Measurements from ENCODE around the gene KISS1R.
A peak's percentile ranks its signal among the peaks of the same experiment; 100 is the strongest.
"Not testable (repeated sequence)": the region's sequence is repeated elsewhere in the genome, so short reads cannot be mapped to it uniquely, and the experiment has no call there.

KISS1R gene

DNA sequence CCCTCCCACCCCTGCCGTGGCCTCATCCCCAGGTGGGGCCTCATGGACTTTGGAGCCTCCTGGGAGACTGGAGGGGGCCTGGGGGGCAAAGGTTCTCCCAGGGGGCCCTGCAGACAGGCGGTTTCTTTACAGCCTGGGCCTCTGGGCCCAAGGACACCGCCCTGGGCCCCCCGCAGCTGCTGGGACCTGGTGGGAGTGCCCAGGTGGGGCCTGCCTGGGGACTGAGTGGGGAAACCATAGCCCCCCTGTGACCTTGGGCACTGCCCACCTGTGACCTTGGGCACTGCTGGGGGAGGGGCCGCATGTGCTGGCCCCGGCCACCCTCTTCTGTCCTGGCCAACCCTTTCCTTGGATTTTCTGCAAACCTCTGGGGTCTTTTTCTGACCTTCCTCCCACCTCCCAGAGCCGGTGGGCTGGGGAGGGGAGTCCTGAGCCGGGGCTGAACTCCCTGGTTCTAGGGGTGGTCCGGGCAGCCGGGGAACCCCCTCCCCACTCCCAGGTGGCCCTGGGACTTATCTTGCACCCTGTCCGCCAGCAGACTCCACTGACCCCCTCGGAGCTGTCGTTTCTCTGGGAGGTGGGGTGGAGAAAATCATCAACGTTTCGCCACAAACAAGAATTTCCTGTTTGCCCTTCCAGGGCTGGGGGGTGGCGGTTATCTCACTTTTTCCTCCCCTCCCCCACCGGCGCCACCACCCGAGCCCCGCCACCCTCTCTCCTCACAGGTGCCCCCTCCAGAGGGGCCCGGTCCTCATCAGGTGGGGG is 35.7 kb downstream of the KISS1R start:
- H3K27me3 ChIP-seq (ENCODE audit: control insufficient read depth, insufficient read depth, low read length): no peaks in the 10 kb centered on the region
- peak overlapping the region; percentile 41 for H3K4me3 ChIP-seq (ENCODE audit: low read length)
- no peak overlapping the region for H3K9ac ChIP-seq (ENCODE audit: low read length)
- H3K36me3 ChIP-seq (ENCODE audit: control insufficient read depth, insufficient read depth, low read length): no peaks in the 10 kb centered on the region
- no peaks in the 10 kb centered on the region for H3K4me1 ChIP-seq (ENCODE audit: control insufficient read depth, insufficient read depth, low read length)
- H3K27ac ChIP-seq (ENCODE audit: low read depth, low read length): no peak overlapping the region

DNA sequence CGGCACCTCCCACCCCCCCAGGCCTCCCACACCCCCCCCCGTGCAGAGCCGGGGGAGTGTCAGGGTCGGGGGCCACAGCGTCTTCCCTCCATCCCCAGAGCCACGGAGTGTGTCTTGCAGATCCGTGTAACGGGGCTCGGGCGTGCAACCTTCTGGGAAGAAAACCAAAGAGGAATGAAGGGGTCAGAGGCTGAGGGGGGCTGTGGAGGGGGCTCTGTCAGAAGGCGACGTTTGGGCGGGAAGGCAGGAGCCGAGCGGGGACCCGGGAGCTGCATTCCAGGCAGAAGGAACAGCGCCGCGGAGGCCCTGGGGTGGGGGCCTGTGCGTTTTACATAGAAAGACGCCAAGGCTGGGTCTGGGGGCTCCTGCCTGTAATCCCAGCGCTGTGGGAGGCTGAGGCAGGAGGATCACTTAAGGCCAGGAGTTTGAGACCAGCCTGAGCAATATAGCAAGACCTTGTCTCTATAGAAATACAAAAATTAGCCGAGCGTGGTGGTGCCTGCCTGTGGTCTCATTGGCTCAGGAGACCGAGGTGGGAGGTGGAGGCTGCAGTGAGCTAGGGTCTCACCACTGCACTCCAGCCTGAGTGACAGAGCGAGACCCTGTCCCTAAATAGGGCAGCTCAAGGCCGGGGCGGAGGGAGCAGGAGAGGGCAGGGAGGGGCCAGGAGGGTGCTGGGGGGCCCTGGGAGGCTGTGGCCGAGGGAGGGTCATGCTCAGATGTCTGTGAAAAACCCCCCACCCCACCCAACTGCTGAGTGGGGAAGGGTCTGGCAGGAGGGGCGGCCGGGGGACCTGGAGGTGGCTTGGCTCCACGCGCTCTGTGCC is 36.5 kb downstream of the KISS1R start:
- no peak overlapping the region for H3K27ac ChIP-seq (ENCODE audit: low read depth, low read length)
- no peak overlapping the region for H3K4me3 ChIP-seq (ENCODE audit: low read length)
- no peaks in the 10 kb centered on the region for H3K4me1 ChIP-seq (ENCODE audit: control insufficient read depth, insufficient read depth, low read length)
- no peaks in the 10 kb centered on the region for H3K27me3 ChIP-seq (ENCODE audit: control insufficient read depth, insufficient read depth, low read length)
- H3K36me3 ChIP-seq (ENCODE audit: control insufficient read depth, insufficient read depth, low read length): no peaks in the 10 kb centered on the region
- no peak overlapping the region for H3K9ac ChIP-seq (ENCODE audit: low read length)

GRCh38 chr19:954272-954671 is 37.1 kb downstream of the KISS1R start:
- Histone ChIP-seq H3K4me3 (ENCODE audit: low read length) (no peak overlapping the region), H3K27me3 (ENCODE audit: control insufficient read depth, insufficient read depth, low read length) (no peaks in the 10 kb centered on the region), H3K36me3 (ENCODE audit: control insufficient read depth, insufficient read depth, low read length) (no peaks in the 10 kb centered on the region), H3K9ac (ENCODE audit: low read length) (no peak overlapping the region), H3K27ac (ENCODE audit: low read depth, low read length) (no peak overlapping the region), H3K4me1 (ENCODE audit: control insufficient read depth, insufficient read depth, low read length) (no peaks in the 10 kb centered on the region)

GRCh38 chr19:954672-955494 is 37.8 kb downstream of the KISS1R start:
- no peak overlapping the region for H3K27ac ChIP-seq (ENCODE audit: low read depth, low read length)
- H3K27me3 ChIP-seq (ENCODE audit: control insufficient read depth, insufficient read depth, low read length): no peaks in the 10 kb centered on the region
- H3K9ac ChIP-seq (ENCODE audit: low read length): no peak overlapping the region
- H3K36me3 ChIP-seq (ENCODE audit: control insufficient read depth, insufficient read depth, low read length): no peaks in the 10 kb centered on the region
- H3K4me3 ChIP-seq (ENCODE audit: low read length): no peak overlapping the region
- no peaks in the 10 kb centered on the region for H3K4me1 ChIP-seq (ENCODE audit: control insufficient read depth, insufficient read depth, low read length)

GRCh38 chr19:955803-956765 is 39.0 kb downstream of the KISS1R start:
- H3K36me3 ChIP-seq (ENCODE audit: control insufficient read depth, insufficient read depth, low read length): no peaks in the 10 kb centered on the region
- no peak overlapping the region for H3K27ac ChIP-seq (ENCODE audit: low read depth, low read length)
- H3K4me1 ChIP-seq (ENCODE audit: control insufficient read depth, insufficient read depth, low read length): no peaks in the 10 kb centered on the region
- no peak overlapping the region for H3K4me3 ChIP-seq (ENCODE audit: low read length)
- no peaks in the 10 kb centered on the region for H3K27me3 ChIP-seq (ENCODE audit: control insufficient read depth, insufficient read depth, low read length)
- no peak overlapping the region for H3K9ac ChIP-seq (ENCODE audit: low read length)

GRCh38 chr19:956766-957440 is 39.8 kb downstream of the KISS1R start:
- H3K4me1 ChIP-seq (ENCODE audit: control insufficient read depth, insufficient read depth, low read length): no peaks in the 10 kb centered on the region
- no peak overlapping the region for H3K9ac ChIP-seq (ENCODE audit: low read length)
- H3K27me3 ChIP-seq (ENCODE audit: control insufficient read depth, insufficient read depth, low read length): no peaks in the 10 kb centered on the region

GRCh38 chr19:957578-957977 is 40.4 kb downstream of the KISS1R start:
- not testable (repeated sequence) for H3K9ac ChIP-seq (ENCODE audit: low read length); H3K36me3 ChIP-seq (ENCODE audit: control insufficient read depth, insufficient read depth, low read length); H3K27me3 ChIP-seq (ENCODE audit: control insufficient read depth, insufficient read depth, low read length); H3K4me1 ChIP-seq (ENCODE audit: control insufficient read depth, insufficient read depth, low read length); H3K4me3 ChIP-seq (ENCODE audit: low read length); H3K27ac ChIP-seq (ENCODE audit: low read depth, low read length)

More at GRCh38 chr19:956766-957440, 39.8 kb downstream of the KISS1R start:
- Histone ChIP-seq H3K27ac (ENCODE audit: low read depth, low read length) (no peak overlapping the region), H3K4me3 (ENCODE audit: low read length) (no peak overlapping the region), H3K36me3 (ENCODE audit: control insufficient read depth, insufficient read depth, low read length) (no peaks in the 10 kb centered on the region)

DNA sequence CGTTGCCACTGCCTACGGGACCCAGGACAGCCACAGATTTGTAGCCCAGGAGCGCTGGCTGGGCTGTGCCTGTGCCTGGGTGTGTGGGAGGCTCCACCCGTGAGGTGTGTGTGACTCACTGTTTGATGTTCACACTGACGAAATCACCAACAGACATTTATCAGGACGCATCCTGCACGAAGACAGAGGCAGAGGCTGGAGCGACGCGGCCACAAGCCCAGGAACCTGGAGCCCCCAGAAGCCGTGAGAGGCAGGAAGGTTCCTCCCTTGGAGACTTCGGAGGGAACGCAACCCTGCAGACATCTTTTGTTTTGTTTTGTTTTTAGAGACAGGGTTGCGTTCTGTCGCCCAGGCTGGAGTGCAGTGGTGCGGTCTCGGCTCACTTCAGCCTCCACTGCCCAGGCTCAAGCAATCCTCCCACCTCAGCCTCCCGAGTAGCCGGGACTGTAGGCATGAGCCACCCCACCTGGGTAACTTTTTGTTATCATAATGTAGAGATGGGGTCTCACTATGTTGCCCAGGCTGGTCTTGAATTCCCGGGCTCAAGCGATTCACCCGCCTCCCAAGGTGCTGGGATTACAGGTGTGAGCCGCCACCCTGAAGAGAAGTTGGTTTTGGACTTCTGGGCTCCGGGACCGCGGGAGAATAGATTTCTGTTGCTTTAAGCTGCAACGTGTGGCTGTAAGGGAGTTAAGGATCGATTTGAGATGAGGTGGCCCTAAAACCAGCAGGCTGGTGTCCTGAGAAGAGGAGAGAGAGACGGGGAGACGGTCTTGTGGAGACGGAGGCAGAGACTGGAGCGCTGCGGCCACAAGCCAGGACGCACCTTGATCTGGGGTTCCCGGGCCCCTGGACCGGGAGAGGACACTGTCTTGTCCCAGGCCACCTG is 42.1 kb downstream of the KISS1R start:
- no peak overlapping the region for H3K27ac ChIP-seq (ENCODE audit: low read depth, low read length)
- no peaks in the 10 kb centered on the region for H3K27me3 ChIP-seq (ENCODE audit: control insufficient read depth, insufficient read depth, low read length)
- no peak overlapping the region for H3K4me3 ChIP-seq (ENCODE audit: low read length)
- no peaks in the 10 kb centered on the region for H3K36me3 ChIP-seq (ENCODE audit: control insufficient read depth, insufficient read depth, low read length)
- no peak overlapping the region for H3K9ac ChIP-seq (ENCODE audit: low read length)
- H3K4me1 ChIP-seq (ENCODE audit: control insufficient read depth, insufficient read depth, low read length): no peaks in the 10 kb centered on the region

DNA sequence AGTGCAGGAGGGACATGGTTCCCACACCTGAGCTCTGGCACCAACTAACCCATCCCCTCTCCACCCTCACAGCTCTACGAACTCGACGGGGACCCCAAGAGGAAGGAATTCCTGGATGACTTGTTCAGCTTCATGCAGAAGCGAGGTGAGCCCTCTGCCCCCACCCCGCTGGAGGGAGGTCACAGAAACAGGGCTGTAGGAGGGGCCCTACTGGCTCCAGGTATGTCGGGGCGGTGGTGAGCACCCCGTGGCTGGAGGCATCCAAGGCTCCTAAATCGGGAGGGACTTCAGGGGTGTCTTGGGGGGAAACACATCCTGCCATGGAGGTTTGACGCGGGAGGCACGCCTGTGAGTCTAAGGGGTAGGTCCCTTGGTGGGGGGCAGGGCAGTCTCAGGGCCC is 42.9 kb downstream of the KISS1R start:
- Histone ChIP-seq H3K36me3 (ENCODE audit: control insufficient read depth, insufficient read depth, low read length) (no peaks in the 10 kb centered on the region), H3K27me3 (ENCODE audit: control insufficient read depth, insufficient read depth, low read length) (no peaks in the 10 kb centered on the region), H3K4me3 (ENCODE audit: low read length) (no peak overlapping the region), H3K4me1 (ENCODE audit: control insufficient read depth, insufficient read depth, low read length) (no peaks in the 10 kb centered on the region), H3K9ac (ENCODE audit: low read length) (no peak overlapping the region), H3K27ac (ENCODE audit: low read depth, low read length) (no peak overlapping the region)

DNA sequence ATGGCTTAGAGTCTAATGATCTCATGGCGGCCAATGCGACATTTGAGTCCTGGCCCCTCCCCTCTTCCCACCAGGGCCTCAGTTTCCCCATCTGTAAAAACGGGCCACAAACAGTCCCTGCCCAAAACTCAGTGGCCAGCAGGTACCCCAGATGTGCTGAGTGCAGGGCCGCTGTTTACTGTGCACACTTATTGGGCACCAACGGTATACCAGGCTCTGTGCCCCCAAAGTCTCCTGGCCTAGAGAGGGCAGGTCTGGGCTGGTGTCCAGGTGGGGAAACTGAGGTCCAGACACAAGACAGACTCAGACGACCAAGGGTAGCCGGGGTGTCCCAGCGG is 43.4 kb downstream of the KISS1R start:
- H3K27me3 ChIP-seq (ENCODE audit: control insufficient read depth, insufficient read depth, low read length): no peaks in the 10 kb centered on the region
- no peak overlapping the region for H3K4me3 ChIP-seq (ENCODE audit: low read length)
- no peak overlapping the region for H3K27ac ChIP-seq (ENCODE audit: low read depth, low read length)
- H3K4me1 ChIP-seq (ENCODE audit: control insufficient read depth, insufficient read depth, low read length): no peaks in the 10 kb centered on the region
- no peak overlapping the region for H3K9ac ChIP-seq (ENCODE audit: low read length)
- H3K36me3 ChIP-seq (ENCODE audit: control insufficient read depth, insufficient read depth, low read length): no peaks in the 10 kb centered on the region
